Neural progenitor cell (in vitro differentiated cells): Measurements from ENCODE around the gene AMFR. TPM values are rescaled to one million over a fixed set of nuclear protein-coding genes. Genes with fewer than 3 reads are reported as not detected.
"Not testable (repeated sequence)": the region's sequence is repeated elsewhere in the genome, so short reads cannot be mapped to it uniquely, and the experiment has no call there.

Experiments
- DNase-seq: peaks from one replicate; pipeline ENCODE4 v3.0.0-alpha.2; 2016; ENCODE audit warnings: low spot score
- H2AFZ ChIP-seq: fragments of 200-600 bp; sonication (generic); replicated peaks from 2 replicates; pipeline ENCODE4 v1.6.1; 2016; ENCODE audit warnings: antibody characterized with exemption
- H3F3A ChIP-seq: fragments of 200-600 bp; sonication (generic); 2 replicates; pipeline ENCODE4 v1.6.1; 2016; ENCODE audit warnings: antibody characterized with exemption, low read depth
- H3K27ac ChIP-seq: fragments of 200-600 bp; sonication (generic); 2 replicates; pipeline ENCODE4 v1.5.1; 2016; ENCODE audit warnings: mild to moderate bottlenecking
- H3K27me3 ChIP-seq: fragments of 200-600 bp; sonication (generic); 2 replicates; pipeline ENCODE4 v1.6.1; 2016; ENCODE audit warnings: mild to moderate bottlenecking, moderate library complexity
- H3K36me3 ChIP-seq: fragments of 200-600 bp; sonication (generic); 2 replicates; pipeline ENCODE4 v1.5.1; 2016
- H3K4me1 ChIP-seq: fragments of 200-600 bp; sonication (generic); 2 replicates; pipeline ENCODE4 v1.6.1; 2016; ENCODE audit warnings: mixed run types
- H3K4me2 ChIP-seq: fragments of 200-600 bp; sonication (generic); 2 replicates; pipeline ENCODE4 v1.6.1; 2016
- H3K4me3 ChIP-seq: fragments of 200-600 bp; sonication (generic); 2 replicates; pipeline ENCODE4 v1.5.1; 2016
- H3K79me2 ChIP-seq: fragments of 200-600 bp; sonication (generic); 2 replicates; pipeline ENCODE4 v1.6.1; 2016; ENCODE audit warnings: low read depth
- H3K9ac ChIP-seq: fragments of 200-600 bp; sonication (generic); 2 replicates; pipeline ENCODE4 v1.6.1; 2016
- H3K9me3 ChIP-seq: fragments of 200-600 bp; sonication (generic); 2 replicates; pipeline ENCODE4 v1.5.1; 2016; ENCODE audit warnings: low read depth
- H4K20me1 ChIP-seq: fragments of 200-600 bp; sonication (generic); 2 replicates; pipeline ENCODE4 v1.6.1; 2016; ENCODE audit warnings: low read depth
- H3K27ac Mint-ChIP-seq: 3 replicates; pipeline ENCODE4 v1.8.0; 2021; ENCODE audit warnings: mixed read lengths
- H3K27me3 Mint-ChIP-seq: 2 replicates; pipeline ENCODE4 v1.8.0; 2022; ENCODE audit warnings: low read depth, mild to moderate bottlenecking, inconsistent platforms, moderate library complexity, mixed read lengths; ENCODE audit not compliant: insufficient read depth
- H3K36me3 Mint-ChIP-seq: 3 replicates; pipeline ENCODE4 v1.8.0; 2021; ENCODE audit warnings: mixed read lengths
- H3K4me1 Mint-ChIP-seq: 3 replicates; pipeline ENCODE4 v1.8.0; 2021; ENCODE audit warnings: mixed read lengths
- H3K4me3 Mint-ChIP-seq: 3 replicates; pipeline ENCODE4 v1.8.0; 2021; ENCODE audit warnings: mild to moderate bottlenecking, moderate library complexity, mixed read lengths
- H3K9me3 Mint-ChIP-seq: 3 replicates; pipeline ENCODE4 v1.8.0; 2020; ENCODE audit warnings: mixed read lengths
- CTCF ChIP-seq: fragments of 200-600 bp; sonication (generic); IDR thresholded peaks from 2 replicates; pipeline ENCODE4 v1.5.1; 2017; ENCODE audit warnings: antibody characterized with exemption, mild to moderate bottlenecking
- EZH2 ChIP-seq: fragments of 200-600 bp; sonication (generic); IDR thresholded peaks from 2 replicates; pipeline ENCODE4 v1.6.1; 2017; ENCODE audit warnings: antibody characterized with exemption, mild to moderate bottlenecking, moderate library complexity
- EZH2phosphoT487 ChIP-seq: fragments of 200-600 bp; sonication (generic); IDR thresholded peaks from 2 replicates; pipeline ENCODE4 v1.6.1; 2017; ENCODE audit warnings: antibody characterized with exemption
- total RNA-seq: library from RNA; depleted of rRNA; stranded (reverse); fragments of >200 nt; gene quantifications from 2 replicates; pipeline ENCODE4 v1.2.3, GENCODE V29; 2015; ENCODE audit warnings: low replicate concordance

AMFR gene
- total RNA-seq, 1 donor from 2014 or later, result 38.7 TPM

DNA sequence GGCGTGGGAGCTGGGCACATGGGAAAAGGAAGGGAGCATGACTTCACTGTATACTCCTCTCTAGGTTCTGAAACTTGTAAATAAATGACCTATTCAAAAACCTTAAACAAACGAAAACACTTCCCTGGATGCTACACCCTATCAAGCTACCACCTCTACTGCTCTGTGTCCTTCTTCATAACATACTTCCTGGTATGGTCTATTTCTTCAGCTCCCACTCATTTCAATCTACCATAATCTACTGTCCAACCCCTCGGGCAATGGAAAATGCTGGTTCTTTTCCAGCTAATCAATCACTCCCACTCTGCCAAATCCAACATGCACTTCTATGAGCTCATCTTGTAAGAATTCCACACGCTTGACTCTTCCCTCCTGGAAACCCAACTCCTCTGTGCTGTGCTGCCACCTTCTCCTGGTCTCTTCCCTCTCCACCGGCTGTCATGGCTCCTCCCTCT lies 42.4 kb downstream of the AMFR start:
- peaks cover 21% of the 10 kb centered on the region for H3K36me3 ChIP-seq
- H3K4me1 Mint-ChIP-seq, result no peaks in the 10 kb centered on the region

DNA sequence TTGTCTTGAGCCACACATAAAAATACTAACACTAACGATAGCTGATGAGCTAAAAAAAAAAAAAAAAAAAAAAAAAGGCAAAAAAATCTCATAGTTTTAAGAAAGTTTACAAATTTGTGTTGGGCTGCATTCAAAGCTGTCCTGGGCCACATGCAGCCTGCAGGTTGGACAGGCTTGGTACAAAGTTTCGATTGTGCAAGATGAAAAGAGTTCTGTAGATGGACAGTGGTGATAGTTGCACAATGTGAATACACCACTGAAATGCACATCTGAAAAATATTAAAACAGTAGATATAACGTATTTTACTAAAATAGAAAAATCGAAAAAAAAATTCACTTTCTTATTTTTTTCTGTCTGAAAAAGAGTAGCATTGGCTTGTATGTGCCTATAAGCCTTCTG lies 42.9 kb downstream of the AMFR start:
- no peaks in the 10 kb centered on the region for H3K4me1 ChIP-seq
- H3K9ac ChIP-seq, result no peak overlapping the region
- no peaks in the 10 kb centered on the region for H3K27me3 ChIP-seq
- Mint-ChIP-seq H3K4me3 (no peak overlapping the region), H3K4me1 (no peaks in the 10 kb centered on the region), H3K27ac (no peak overlapping the region), H3K36me3 (peaks cover 76% of the 10 kb centered on the region), H3K27me3 (no peaks in the 10 kb centered on the region), H3K9me3 (peaks cover 21% of the 10 kb centered on the region)
- no peaks in the 10 kb centered on the region for H3F3A ChIP-seq
- no peak overlapping the region for H3K4me3 ChIP-seq
- TF ChIP-seq EZH2 (no peak), CTCF (no peak)
- H3K4me2 ChIP-seq, result no peak overlapping the region
- H2AFZ ChIP-seq, result no peak overlapping the region
- H3K9me3 ChIP-seq, result peaks cover 12% of the 10 kb centered on the region
- no peaks in the 10 kb centered on the region for H3K79me2 ChIP-seq
- peaks cover 24% of the 10 kb centered on the region for H3K36me3 ChIP-seq
- H3K27ac ChIP-seq, result no peak overlapping the region
- H4K20me1 ChIP-seq, result no peaks in the 10 kb centered on the region
- DNase-seq, result no peak

More for the DNA sequence above, 42.4 kb downstream of the AMFR start:
- Histone ChIP-seq H3K4me1 (no peaks in the 10 kb centered on the region), H3K4me2 (no peak overlapping the region), H3K9ac (no peak overlapping the region), H2AFZ (no peak overlapping the region), H3K79me2 (no peaks in the 10 kb centered on the region), H3K27ac (no peak overlapping the region), H4K20me1 (no peaks in the 10 kb centered on the region), H3K9me3 (peaks cover 12% of the 10 kb centered on the region), H3F3A (no peaks in the 10 kb centered on the region), H3K4me3 (no peak overlapping the region), H3K27me3 (no peaks in the 10 kb centered on the region)
- Mint-ChIP-seq H3K36me3 (peaks cover 76% of the 10 kb centered on the region), H3K9me3 (peaks cover 18% of the 10 kb centered on the region), H3K27ac (no peak overlapping the region), H3K4me3 (no peak overlapping the region), H3K27me3 (no peaks in the 10 kb centered on the region)
- no peak for TF ChIP-seq EZH2
- TF ChIP-seq EZH2phosphoT487, result no peak
- TF ChIP-seq CTCF, result no peak
- no peak for DNase-seq

DNA sequence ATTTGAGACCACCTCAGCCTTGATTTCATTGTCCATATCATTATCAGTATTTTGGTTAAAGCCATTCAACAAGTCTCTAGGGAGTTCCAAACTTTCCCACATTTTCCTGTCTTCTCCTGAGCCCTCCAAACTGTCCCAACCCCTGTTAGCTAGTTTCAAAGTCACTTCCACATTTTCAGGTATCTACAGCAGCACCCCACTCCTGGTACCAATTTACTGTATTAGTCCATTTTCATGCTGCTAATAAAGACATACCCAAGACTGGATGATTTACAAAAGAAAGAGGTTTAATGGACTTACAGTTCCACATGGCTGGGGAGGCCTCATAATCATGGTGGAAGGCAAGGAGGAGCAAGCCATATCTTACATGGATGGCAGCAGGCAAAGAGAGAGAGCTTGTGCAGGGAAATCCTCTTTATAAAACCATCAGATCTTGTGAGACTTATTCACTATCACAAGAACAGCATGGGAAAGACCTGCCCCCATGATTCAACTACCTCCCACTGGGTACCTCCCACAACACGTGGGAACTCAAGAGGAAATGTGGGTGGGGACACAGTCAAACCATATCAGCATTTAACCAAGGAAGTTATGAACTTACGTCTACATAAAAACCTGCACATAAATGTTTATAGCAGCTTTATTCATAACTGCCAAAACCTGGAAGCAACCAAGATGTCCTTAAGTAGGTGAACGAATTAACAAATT lies 44.4 kb downstream of the AMFR start:
- H4K20me1 ChIP-seq, H2AFZ ChIP-seq, H3K4me1 ChIP-seq, H3K4me1 Mint-ChIP-seq, H3K27me3 Mint-ChIP-seq, H3K4me3 ChIP-seq, DNase-seq, H3K27ac Mint-ChIP-seq, H3K4me3 Mint-ChIP-seq, H3F3A ChIP-seq, H3K27me3 ChIP-seq, H3K27ac ChIP-seq, H3K79me2 ChIP-seq, H3K9ac ChIP-seq, H3K4me2 ChIP-seq: not testable (repeated sequence)
- H3K9me3 Mint-ChIP-seq, result peaks cover 23% of the 10 kb centered on the region
- peaks cover 80% of the 10 kb centered on the region for H3K36me3 Mint-ChIP-seq
- Histone ChIP-seq H3K36me3 (peaks cover 24% of the 10 kb centered on the region), H3K9me3 (peaks cover 12% of the 10 kb centered on the region)

DNA sequence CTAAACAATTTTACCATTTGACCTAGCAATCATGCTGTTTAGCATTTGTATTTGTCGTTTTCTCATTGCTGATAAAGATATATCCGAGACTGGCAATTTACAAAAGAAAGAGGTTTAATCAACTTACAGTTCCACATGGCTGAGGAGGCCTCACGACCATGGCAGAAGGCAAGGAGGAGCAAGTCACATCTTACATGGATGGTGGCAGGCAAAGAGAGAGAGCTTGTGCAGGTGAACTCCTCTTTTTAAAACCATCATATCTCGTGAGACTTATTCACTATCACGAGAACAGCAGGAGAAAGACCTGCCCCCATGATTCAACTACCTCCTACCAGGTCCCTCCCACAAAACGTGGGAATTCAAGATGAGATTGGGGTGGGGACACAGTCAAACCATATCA lies 46.3 kb downstream of the AMFR start:
- H3K27ac ChIP-seq, H3K4me2 ChIP-seq, H3K9ac ChIP-seq, H3K27me3 Mint-ChIP-seq, H3K4me3 Mint-ChIP-seq, H3K4me1 ChIP-seq, H3K27me3 ChIP-seq, H3K79me2 ChIP-seq, H3K4me1 Mint-ChIP-seq, H4K20me1 ChIP-seq, DNase-seq, H2AFZ ChIP-seq, H3K27ac Mint-ChIP-seq, H3F3A ChIP-seq, H3K4me3 ChIP-seq: not testable (repeated sequence)
- peaks cover 24% of the 10 kb centered on the region for H3K36me3 ChIP-seq
- Mint-ChIP-seq H3K36me3 (peaks cover 70% of the 10 kb centered on the region), H3K9me3 (peaks cover 23% of the 10 kb centered on the region)
- H3K9me3 ChIP-seq, result peaks cover 12% of the 10 kb centered on the region

DNA sequence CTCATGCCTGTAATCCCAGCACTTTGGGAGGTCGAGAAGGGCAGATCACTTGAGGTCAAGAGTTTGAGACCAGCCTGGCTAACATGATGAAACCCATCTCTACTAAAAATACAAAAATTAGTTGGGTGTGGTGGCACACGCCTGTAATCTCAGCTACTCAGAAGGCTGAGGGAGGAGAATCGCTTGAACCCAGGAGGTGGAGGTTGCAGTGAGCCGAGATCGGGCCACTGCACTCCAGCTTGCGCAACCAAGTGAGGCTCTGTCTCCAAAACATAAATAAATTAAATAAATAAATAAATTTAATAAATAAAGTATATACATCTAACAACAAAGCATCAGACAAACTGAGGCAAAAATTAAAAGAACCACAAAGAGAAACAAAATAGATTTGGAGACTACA lies 49.6 kb downstream of the AMFR start:
- peaks cover 43% of the 10 kb centered on the region for H3K36me3 Mint-ChIP-seq
- peaks cover 18% of the 10 kb centered on the region for H3K9me3 Mint-ChIP-seq
- H3K4me1 ChIP-seq, H3K4me3 ChIP-seq, H3K27ac Mint-ChIP-seq, H3F3A ChIP-seq, H3K9me3 ChIP-seq, H3K4me3 Mint-ChIP-seq, DNase-seq, H3K27me3 Mint-ChIP-seq, H3K27me3 ChIP-seq, H4K20me1 ChIP-seq, H3K9ac ChIP-seq, H3K79me2 ChIP-seq, H3K4me2 ChIP-seq, H2AFZ ChIP-seq, H3K27ac ChIP-seq: not testable (repeated sequence)
- peaks cover 11% of the 10 kb centered on the region for H3K4me1 Mint-ChIP-seq
- H3K36me3 ChIP-seq, result peaks cover 15% of the 10 kb centered on the region
